Measurements from ENCODE around the gene CHRNA1.

CHRNA1 gene

GRCh38 chr2:174777347-174778084 lies 13.2 kb upstream of the CHRNA1 start:
- Histone ChIP-seq H3K4me3 (ENCODE audit: low read depth, low read length) (no peak overlapping the region), H3K36me3 (no peaks in the 10 kb centered on the region), H3K9me3 (no peaks in the 10 kb centered on the region), H3K27me3 (no peaks in the 10 kb centered on the region), H3K4me1 (peaks cover 2% of the 10 kb centered on the region; the same call in 1 of the 2 replicates)
- no peak for DNase-seq
- no peak for TF ChIP-seq CTCF (IDR thresholded peaks at IDR 0.05; ENCODE audit: low read depth, low read length)

GRCh38 chr2:174776675-174777074 lies 12.4 kb upstream of the CHRNA1 start:
- H3K9me3 ChIP-seq, result no peaks in the 10 kb centered on the region
- H3K27me3 ChIP-seq, result no peaks in the 10 kb centered on the region
- H3K36me3 ChIP-seq, result no peaks in the 10 kb centered on the region
- no peak overlapping the region for H3K4me3 ChIP-seq (ENCODE audit: low read depth, low read length)
- no peak for TF ChIP-seq CTCF (IDR thresholded peaks at IDR 0.05; ENCODE audit: low read depth, low read length)
- H3K4me1 ChIP-seq, result peaks cover 7% of the 10 kb centered on the region; the same call in 1 of the 2 replicates
- DNase-seq, result no peak

GRCh38 chr2:174776223-174776622 lies 12.0 kb upstream of the CHRNA1 start:
- DNase-seq, result no peak

GRCh38 chr2:174775571-174775980 lies 11.3 kb upstream of the CHRNA1 start:
- TF ChIP-seq CTCF (IDR thresholded peaks at IDR 0.05; ENCODE audit: low read depth, low read length), result no peak
- H3K36me3 ChIP-seq, result no peaks in the 10 kb centered on the region
- no peaks in the 10 kb centered on the region for H3K9me3 ChIP-seq
- no peak overlapping the region for H3K4me3 ChIP-seq (ENCODE audit: low read depth, low read length)
- H3K27me3 ChIP-seq, result no peaks in the 10 kb centered on the region
- H3K4me1 ChIP-seq, result peaks cover 7% of the 10 kb centered on the region; the same call in 1 of the 2 replicates
- DNase-seq, result no peak

More at GRCh38 chr2:174776223-174776622, 12.0 kb upstream of the CHRNA1 start:
- no peaks in the 10 kb centered on the region for H3K27me3 ChIP-seq
- no peak overlapping the region for H3K4me3 ChIP-seq (ENCODE audit: low read depth, low read length)
- no peaks in the 10 kb centered on the region for H3K9me3 ChIP-seq
- H3K4me1 ChIP-seq, result peaks cover 7% of the 10 kb centered on the region; the same call in 1 of the 2 replicates
- peak; percentile 35 for TF ChIP-seq CTCF (IDR thresholded peaks at IDR 0.05; ENCODE audit: low read depth, low read length)
- H3K36me3 ChIP-seq, result no peaks in the 10 kb centered on the region

GRCh38 chr2:174774886-174775285 lies 10.6 kb upstream of the CHRNA1 start:
- Histone ChIP-seq H3K27me3 (no peaks in the 10 kb centered on the region), H3K36me3 (no peaks in the 10 kb centered on the region), H3K9me3 (no peaks in the 10 kb centered on the region), H3K4me3 (ENCODE audit: low read depth, low read length) (no peak overlapping the region), H3K4me1 (peaks cover 7% of the 10 kb centered on the region; the same call in 1 of the 2 replicates)
- no peak for DNase-seq
- no peak for TF ChIP-seq CTCF (IDR thresholded peaks at IDR 0.05; ENCODE audit: low read depth, low read length)

- Histone ChIP-seq H3K27me3 (no peaks in the 10 kb centered on the region), H3K36me3 (no peaks in the 10 kb centered on the region), H3K9me3 (no peaks in the 10 kb centered on the region), H3K4me1 (peaks cover 7% of the 10 kb centered on the region; the same call in 1 of the 2 replicates), H3K4me3 (ENCODE audit: low read depth, low read length) (no peak overlapping the region)
- no peak for DNase-seq
- no peak for TF ChIP-seq CTCF (IDR thresholded peaks at IDR 0.05; ENCODE audit: low read depth, low read length)
Observed at GRCh38 chr2:174773215-174773614, 8.9 kb upstream of the CHRNA1 start.
